Ishikawa (cell line): ENCODE measurements around the gene FAM76B.

Experiments used
- CREB1 ChIP-seq: IDR thresholded peaks from 2 replicates; pipeline ENCODE4 v1.6.1; 2012; ENCODE audit warnings: low read depth
- FOXM1 ChIP-seq: IDR thresholded peaks from 2 replicates; pipeline ENCODE4 v1.6.1; 2012; ENCODE audit warnings: low read depth, borderline replicate concordance

- TF ChIP-seq CREB1 (no peak), FOXM1 (no peak)
Observed at GRCh38 chr11:95776859-95777258, 12.7 kb downstream of the FAM76B start.
